Fibroblast of lung (primary cell): ENCODE data around the gene ATP2B1. TPM values are rescaled to one million over a fixed set of nuclear protein-coding genes. Genes with fewer than 3 reads are reported as not detected.

ENCODE experiments used
- DNase-seq, 2 donors: peaks; one replicate each; pipeline versions ENCODE4 v3.0.0 to v3.0.0-alpha.2; 2010; ENCODE audit warnings: low read depth in 2 of 2
- H2AFZ ChIP-seq: 2 replicates; pipeline ENCODE4 v1.5.1; 2012; ENCODE audit warnings: low read length, control low read depth, inconsistent platforms
- H3K27ac ChIP-seq: 2 replicates; pipeline ENCODE4 v1.5.1; 2011; ENCODE audit warnings: low read length, control low read depth; ENCODE audit not compliant: insufficient read depth
- H3K27me3 ChIP-seq: 2 replicates; pipeline ENCODE4 v1.5.1; 2011; ENCODE audit warnings: mild to moderate bottlenecking, low read length; ENCODE audit not compliant: control insufficient read depth, insufficient read depth
- H3K36me3 ChIP-seq: 2 replicates; pipeline ENCODE4 v1.5.1; 2011; ENCODE audit warnings: low read length; ENCODE audit not compliant: control insufficient read depth, insufficient read depth
- H3K4me1 ChIP-seq: 2 replicates; pipeline ENCODE4 v1.5.1; 2011; ENCODE audit warnings: low read length; ENCODE audit not compliant: control insufficient read depth, insufficient read depth; ENCODE audit errors: extremely low read depth
- H3K4me2 ChIP-seq: 2 replicates; pipeline ENCODE4 v1.5.1; 2011; ENCODE audit warnings: low read length, control low read depth; ENCODE audit not compliant: insufficient read depth; ENCODE audit errors: extremely low read depth
- H3K4me3 ChIP-seq, 4 experiments: fragments of 200-600 bp in 1 of 4; sonication (generic) in 1 of 4; replicated peaks in 1 of 4; 2 replicates each; pipeline ENCODE4 v1.5.1; 2011 to 2016; ENCODE audit warnings: low read length in 4 of 4, low read depth in 3 of 4, mild to moderate bottlenecking in 3 of 4, control low read depth in 2 of 4, inconsistent platforms in 1 of 4, mixed read lengths in 1 of 4; ENCODE audit not compliant: insufficient read depth in 1 of 4; ENCODE audit errors: control extremely low read depth in 1 of 4
- H3K79me2 ChIP-seq: 2 replicates; pipeline ENCODE4 v1.5.1; 2012; ENCODE audit warnings: mild to moderate bottlenecking, low read length, inconsistent platforms; ENCODE audit not compliant: control insufficient read depth, insufficient read depth
- H3K9ac ChIP-seq: 2 replicates; pipeline ENCODE4 v1.5.1; 2011; ENCODE audit warnings: mild to moderate bottlenecking, low read length, control low read depth; ENCODE audit not compliant: insufficient read depth
- H3K9me3 ChIP-seq: 2 replicates; pipeline ENCODE4 v1.5.1; 2012; ENCODE audit warnings: low read depth, low read length; ENCODE audit not compliant: control insufficient read depth, insufficient read depth
- H4K20me1 ChIP-seq: 2 replicates; pipeline ENCODE4 v1.5.1; 2011; ENCODE audit warnings: low read length; ENCODE audit not compliant: control insufficient read depth, insufficient read depth; ENCODE audit errors: extremely low read depth
- CTCF ChIP-seq, 2 donors: IDR thresholded peaks in 1 of 2; conservative IDR thresholded peaks in 1 of 2; 1 replicate in 1 of 2; 2 replicates in 1 of 2; pipeline ENCODE4 v1.5.1; 2011 to 2012; ENCODE audit warnings: low read length in 2 of 2, control low read depth in 1 of 2, inconsistent platforms in 1 of 2, low read depth in 1 of 2, mild to moderate bottlenecking in 1 of 2
- EZH2 ChIP-seq: IDR thresholded peaks from 2 replicates; pipeline ENCODE4 v1.5.1; 2012; ENCODE audit warnings: low read length, control low read depth, mild to moderate bottlenecking; ENCODE audit errors: missing control alignments
- polyA plus RNA-seq, 2 donors: library from polyadenylated mRNA; depleted of rRNA in 1 of 2; stranded (reverse) in 1 of 2; unstranded in 1 of 2; fragments of >200 nt; gene quantifications; 2 replicates each; pipeline ENCODE4 v1.2.1, GENCODE V29; 2011 to 2012; ENCODE audit warnings: missing spikeins in 1 of 2
- total RNA-seq: library from RNA; depleted of rRNA; stranded (reverse); fragments of >200 nt; gene quantifications from 2 replicates; pipeline ENCODE4 v1.2.1, GENCODE V29; 2014

Gene ATP2B1
- total and polyA plus RNA-seq, 2 donors (not counting 1 experiment from before 2014, with no cell fraction given) = 64.3 to 141 TPM

GRCh38 chr12:89663577-89664357 lies 44.9 kb downstream of the ATP2B1 start:
- H2AFZ ChIP-seq = no peak overlapping the region
- H3K4me2 ChIP-seq = no peak overlapping the region
- H3K27ac ChIP-seq = peak overlapping the region; percentile 39
- H3K79me2 ChIP-seq = peaks cover 80% of the 10 kb centered on the region
- no peak overlapping the region for H3K9ac ChIP-seq
- peak overlapping the region in 1 of 4 experiments; percentile 15 for H3K4me3 ChIP-seq
- no peaks in the 10 kb centered on the region for H4K20me1 ChIP-seq
- DNase-seq = peak; percentile 39 to 57
- H3K9me3 ChIP-seq = no peaks in the 10 kb centered on the region
- TF ChIP-seq CTCF (conservative IDR thresholded peaks at IDR 0.05 in 1 of 2, IDR thresholded peaks at IDR 0.05 in 1 of 2; ENCODE audit: low read depth in 1 of 2, low read length in 2 of 2) (no peak), EZH2 (no peak)
- H3K4me1 ChIP-seq = peaks cover 11% of the 10 kb centered on the region
- no peaks in the 10 kb centered on the region for H3K36me3 ChIP-seq
- no peaks in the 10 kb centered on the region for H3K27me3 ChIP-seq

- Histone ChIP-seq H3K27ac (no peak overlapping the region), H3K4me2 (no peak overlapping the region), H2AFZ (no peak overlapping the region), H4K20me1 (no peaks in the 10 kb centered on the region), H3K4me3 (no peak overlapping the region), H3K27me3 (no peaks in the 10 kb centered on the region), H3K36me3 (no peaks in the 10 kb centered on the region), H3K9me3 (no peaks in the 10 kb centered on the region), H3K9ac (no peak overlapping the region), H3K79me2 (peaks cover 78% of the 10 kb centered on the region), H3K4me1 (peaks cover 11% of the 10 kb centered on the region)
- TF ChIP-seq EZH2 (no peak), CTCF (conservative IDR thresholded peaks at IDR 0.05 in 1 of 2, IDR thresholded peaks at IDR 0.05 in 1 of 2; ENCODE audit: low read depth in 1 of 2, low read length in 2 of 2) (no peak)
- DNase-seq = peak in 1 of 2 donors; percentile 22
These were observed 46.0 kb downstream of the ATP2B1 start for GRCh38 chr12:89662623-89663022.

GRCh38 chr12:89661706-89662330 lies 46.8 kb downstream of the ATP2B1 start:
- Histone ChIP-seq H3K36me3 (no peaks in the 10 kb centered on the region), H2AFZ (no peak overlapping the region), H3K27me3 (no peaks in the 10 kb centered on the region), H3K4me2 (no peak overlapping the region), H3K9me3 (no peaks in the 10 kb centered on the region), H3K27ac (no peak overlapping the region), H3K4me1 (peaks cover 11% of the 10 kb centered on the region), H3K79me2 (peaks cover 80% of the 10 kb centered on the region), H3K4me3 (no peak overlapping the region), H3K9ac (no peak overlapping the region), H4K20me1 (no peaks in the 10 kb centered on the region)
- TF ChIP-seq EZH2 (no peak), CTCF (conservative IDR thresholded peaks at IDR 0.05 in 1 of 2, IDR thresholded peaks at IDR 0.05 in 1 of 2; ENCODE audit: low read depth in 1 of 2, low read length in 2 of 2) (no peak)
- no peak for DNase-seq
